DOHH2 (cell line): ENCODE data around the gene HSH2D.

Source experiments
- H3F3A ChIP-seq: fragments of 200-600 bp; sonication (generic), shearing (Covaris generic); 2 replicates; pipeline ENCODE4 v1.6.0; 2016; ENCODE audit warnings: antibody characterized with exemption, mild to moderate bottlenecking; ENCODE audit not compliant: control insufficient read depth, insufficient read depth
- H3K27ac ChIP-seq: fragments of 200-600 bp; sonication (generic); 2 replicates; pipeline ENCODE4 v1.5.1; 2014; ENCODE audit warnings: low read depth, mild to moderate bottlenecking, low read length, moderate library complexity
- H3K27me3 ChIP-seq: fragments of 200-600 bp; sonication (generic); 2 replicates; pipeline ENCODE4 v1.6.1; 2014; ENCODE audit warnings: mild to moderate bottlenecking, low read length, mixed read lengths; ENCODE audit not compliant: control insufficient read depth
- H3K36me3 ChIP-seq: fragments of 200-600 bp; sonication (generic); 2 replicates; pipeline ENCODE4 v1.6.1; 2014; ENCODE audit warnings: mild to moderate bottlenecking, low read length, moderate library complexity, mixed read lengths; ENCODE audit not compliant: control insufficient read depth
- H3K4me1 ChIP-seq: fragments of 200-600 bp; sonication (generic); 2 replicates; pipeline ENCODE4 v1.6.1; 2014; ENCODE audit warnings: mild to moderate bottlenecking, low read length, mixed read lengths; ENCODE audit not compliant: control insufficient read depth
- H3K4me2 ChIP-seq: fragments of 200-600 bp; sonication (generic); 2 replicates; pipeline ENCODE4 v1.6.0; 2014; ENCODE audit warnings: mild to moderate bottlenecking, low read length, moderate library complexity
- H3K4me3 ChIP-seq: fragments of 200-600 bp; sonication (generic); 2 replicates; pipeline ENCODE4 v1.5.1; 2014; ENCODE audit warnings: mild to moderate bottlenecking, low read length, mixed read lengths
- H3K79me2 ChIP-seq: fragments of 200-600 bp; sonication (generic); 2 replicates; pipeline ENCODE4 v1.6.1; 2014; ENCODE audit warnings: mild to moderate bottlenecking, low read length, mixed read lengths; ENCODE audit not compliant: control insufficient read depth
- H3K9me2 ChIP-seq: fragments of 200-600 bp; sonication (generic); replicated peaks from 2 replicates; pipeline ENCODE4 v1.6.1; 2014; ENCODE audit warnings: mild to moderate bottlenecking, low read length, mixed read lengths; ENCODE audit not compliant: control insufficient read depth
- H3K9me3 ChIP-seq: fragments of 200-600 bp; sonication (generic); 2 replicates; pipeline ENCODE4 v1.6.1; 2014; ENCODE audit warnings: antibody characterized with exemption, low read length, mixed read lengths; ENCODE audit not compliant: control insufficient read depth, insufficient read depth
- H4K20me1 ChIP-seq: fragments of 200-600 bp; sonication (generic); 2 replicates; pipeline ENCODE4 v1.6.0; 2014; ENCODE audit warnings: low read depth, mild to moderate bottlenecking, antibody characterized with exemption, low read length, moderate library complexity; ENCODE audit not compliant: control insufficient read depth, insufficient read depth
- EZH2phosphoT487 ChIP-seq: fragments of 200-600 bp; sonication (generic); IDR thresholded peaks from 2 replicates; pipeline ENCODE4 v1.6.1; 2017; ENCODE audit warnings: borderline replicate concordance, mild to moderate bottlenecking, antibody characterized with exemption, low read length, moderate library complexity, mixed read lengths
- TF ChIP-seq, protein P1 (sequence below): fragments of 200-600 bp; sonication (generic); IDR thresholded peaks from one replicate; pipeline ENCODE4 v1.5.1; 2014; ENCODE audit warnings: antibody characterized with exemption, mild to moderate bottlenecking, low read depth, low read length; ENCODE audit not compliant: poor library complexity, severe bottlenecking

The HSH2D gene

DNA sequence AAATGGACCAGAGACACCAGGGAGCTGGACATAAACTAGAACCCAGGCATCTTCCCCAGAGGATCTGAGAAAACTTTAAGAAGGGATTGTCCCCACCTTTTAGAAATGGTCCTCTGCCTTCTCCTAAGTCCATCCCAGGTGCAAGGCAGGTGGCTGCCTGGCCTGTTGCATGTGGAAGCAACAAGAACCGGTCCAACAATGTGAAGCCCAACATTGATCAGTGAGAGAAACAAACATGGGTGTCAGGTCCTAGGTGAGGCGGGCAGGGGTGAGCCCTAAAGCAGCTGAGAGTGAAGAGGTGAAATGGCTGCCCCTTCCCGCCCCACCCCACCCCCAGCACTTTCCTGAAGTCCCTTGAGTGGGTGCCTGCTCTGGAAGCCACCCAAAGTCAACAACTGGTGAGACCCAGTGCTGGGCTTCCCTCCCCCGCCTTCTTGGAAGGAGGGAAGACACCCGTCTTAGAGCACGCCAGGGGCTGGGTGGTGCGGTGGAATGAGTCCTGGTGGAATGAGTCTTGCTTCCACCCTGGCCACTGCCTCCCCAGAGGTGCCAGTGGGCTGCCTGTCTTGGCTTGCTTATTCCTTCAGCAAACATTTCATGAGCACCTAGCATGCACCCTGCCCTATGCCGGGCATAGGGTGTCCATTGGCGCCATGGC, 55.9 kb downstream of the HSH2D start:
- Histone ChIP-seq H3K36me3 (peaks cover 34% of the 10 kb centered on the region), H3K27me3 (no peaks in the 10 kb centered on the region), H3K4me1 (peaks cover 20% of the 10 kb centered on the region), H3K9me2 (no peaks in the 10 kb centered on the region), H3F3A (0 out of 2 replicates have a peak, but pooled peaks cover 2% of the 10 kb centered on the region), H3K79me2 (peaks cover 52% of the 10 kb centered on the region), H3K27ac (no peak overlapping the region), H3K9me3 (no peaks in the 10 kb centered on the region), H3K4me3 (no peak overlapping the region), H3K4me2 (peak overlapping the region; percentile 87), H4K20me1 (peaks cover 5% of the 10 kb centered on the region; the same call in 1 of the 2 replicates)
- no peak for TF ChIP-seq EZH2phosphoT487
- TF ChIP-seq, protein P1, sequence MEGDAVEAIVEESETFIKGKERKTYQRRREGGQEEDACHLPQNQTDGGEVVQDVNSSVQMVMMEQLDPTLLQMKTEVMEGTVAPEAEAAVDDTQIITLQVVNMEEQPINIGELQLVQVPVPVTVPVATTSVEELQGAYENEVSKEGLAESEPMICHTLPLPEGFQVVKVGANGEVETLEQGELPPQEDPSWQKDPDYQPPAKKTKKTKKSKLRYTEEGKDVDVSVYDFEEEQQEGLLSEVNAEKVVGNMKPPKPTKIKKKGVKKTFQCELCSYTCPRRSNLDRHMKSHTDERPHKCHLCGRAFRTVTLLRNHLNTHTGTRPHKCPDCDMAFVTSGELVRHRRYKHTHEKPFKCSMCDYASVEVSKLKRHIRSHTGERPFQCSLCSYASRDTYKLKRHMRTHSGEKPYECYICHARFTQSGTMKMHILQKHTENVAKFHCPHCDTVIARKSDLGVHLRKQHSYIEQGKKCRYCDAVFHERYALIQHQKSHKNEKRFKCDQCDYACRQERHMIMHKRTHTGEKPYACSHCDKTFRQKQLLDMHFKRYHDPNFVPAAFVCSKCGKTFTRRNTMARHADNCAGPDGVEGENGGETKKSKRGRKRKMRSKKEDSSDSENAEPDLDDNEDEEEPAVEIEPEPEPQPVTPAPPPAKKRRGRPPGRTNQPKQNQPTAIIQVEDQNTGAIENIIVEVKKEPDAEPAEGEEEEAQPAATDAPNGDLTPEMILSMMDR, result no peak

DNA sequence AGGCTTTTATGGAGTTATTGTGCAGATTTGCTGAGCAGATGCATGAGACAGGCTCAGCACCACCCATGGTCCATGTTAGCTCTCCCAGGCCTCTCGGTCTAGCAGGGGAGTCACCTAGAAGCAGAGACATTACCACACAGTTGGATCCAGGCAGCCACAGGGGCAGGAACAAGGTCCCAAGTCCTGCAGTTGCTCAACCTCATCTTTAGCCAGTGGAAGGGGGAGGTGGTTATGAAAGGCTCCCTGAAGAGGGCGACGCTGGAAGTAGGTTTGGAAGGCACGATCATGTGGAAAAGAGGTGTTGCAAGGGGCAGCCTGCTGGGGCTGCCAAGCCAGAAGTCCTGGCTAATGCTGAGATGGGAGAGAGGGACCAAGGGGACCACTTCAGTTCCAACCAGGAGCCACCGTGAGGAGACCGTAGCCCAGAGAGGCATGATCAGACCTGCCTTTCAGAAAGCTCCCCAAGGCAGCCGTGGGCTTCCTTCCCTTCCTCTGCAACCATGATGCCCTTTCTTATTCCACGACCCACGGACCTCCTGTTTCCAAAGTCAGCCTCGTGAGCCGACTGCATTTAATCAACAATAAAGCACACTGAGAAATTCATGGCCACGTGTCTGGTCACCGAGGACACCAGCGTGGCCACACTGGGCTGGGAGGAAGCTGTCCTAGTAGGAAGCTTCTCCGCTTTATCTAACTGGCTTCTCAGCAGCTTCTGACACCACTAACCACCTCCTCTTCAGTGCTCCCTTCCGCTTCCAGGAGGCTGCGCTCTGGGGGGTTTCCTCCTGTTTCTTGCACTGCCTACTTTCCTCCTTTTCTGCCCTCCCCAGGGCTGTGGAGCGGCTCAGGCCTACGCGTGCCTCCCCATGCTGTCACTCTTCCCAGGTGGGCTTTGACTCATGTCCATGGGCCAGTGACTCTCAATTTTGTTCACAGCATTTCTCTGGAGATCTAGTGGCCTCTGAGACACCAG, 56.8 kb downstream of the HSH2D start:
- H3K9me3 ChIP-seq, result no peaks in the 10 kb centered on the region
- no peaks in the 10 kb centered on the region for H3K27me3 ChIP-seq
- H4K20me1 ChIP-seq, result peaks cover 5% of the 10 kb centered on the region; the same call in 1 of the 2 replicates
- no peak overlapping the region for H3K27ac ChIP-seq
- H3K36me3 ChIP-seq, result peaks cover 40% of the 10 kb centered on the region
- peaks cover 52% of the 10 kb centered on the region for H3K79me2 ChIP-seq
- no peak overlapping the region for H3K4me3 ChIP-seq
- TF ChIP-seq EZH2phosphoT487, result no peak
- TF ChIP-seq, protein P1, result no peak
- H3F3A ChIP-seq, result 0 out of 2 replicates have a peak, but pooled peaks cover 2% of the 10 kb centered on the region
- no peaks in the 10 kb centered on the region for H3K9me2 ChIP-seq
- no peak overlapping the region for H3K4me2 ChIP-seq
- peaks cover 20% of the 10 kb centered on the region for H3K4me1 ChIP-seq

DNA sequence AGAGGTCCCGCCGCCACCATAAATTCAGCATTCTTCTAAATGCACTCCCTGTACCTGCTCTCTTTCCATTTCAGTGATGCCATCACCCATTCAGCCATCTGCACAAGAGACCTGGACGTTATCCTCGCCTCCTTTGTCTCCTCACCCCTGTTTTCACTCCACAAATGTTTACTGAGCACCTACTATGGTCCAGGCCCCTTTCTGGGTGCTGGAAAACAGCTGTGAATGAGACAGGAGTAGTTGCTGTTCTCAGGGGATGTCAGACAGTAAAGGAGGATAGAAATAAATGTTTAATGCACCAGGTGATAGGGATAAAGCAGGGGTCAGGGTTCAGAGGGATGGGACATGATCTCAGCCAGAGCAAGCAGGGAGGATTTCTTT, 57.5 kb downstream of the HSH2D start:
- H3K4me2 ChIP-seq, result no peak overlapping the region
- H3K27me3 ChIP-seq, result no peaks in the 10 kb centered on the region
- peaks cover 45% of the 10 kb centered on the region for H3K36me3 ChIP-seq
- no peak overlapping the region for H3K27ac ChIP-seq
- peaks cover 5% of the 10 kb centered on the region; the same call in 1 of the 2 replicates for H4K20me1 ChIP-seq
- peaks cover 52% of the 10 kb centered on the region for H3K79me2 ChIP-seq
- TF ChIP-seq, protein P1, result no peak
- no peak for TF ChIP-seq EZH2phosphoT487
- no peaks in the 10 kb centered on the region for H3K9me3 ChIP-seq
- H3K9me2 ChIP-seq, result no peaks in the 10 kb centered on the region
- H3F3A ChIP-seq, result 0 out of 2 replicates have a peak, but pooled peaks cover under 1% of the 10 kb centered on the region
- no peak overlapping the region for H3K4me3 ChIP-seq
- peaks cover 20% of the 10 kb centered on the region for H3K4me1 ChIP-seq
